HAP-1 (cell line): ENCODE data around the gene HAPLN2.

Experiments
- DNase-seq, 2 experiments: peaks; one replicate each; pipeline ENCODE4 v3.0.0-alpha.2; 2016 to 2020; ENCODE audit warnings: low spot score in 2 of 2
- H3K27me3 ChIP-seq: fragments of 250-450 bp; sonication (Bioruptor Pico); 2 replicates; pipeline ENCODE4 v1.5.1; 2020; ENCODE audit warnings: low read depth, mild to moderate bottlenecking, moderate library complexity
- H3K36me3 ChIP-seq: fragments of 250-450 bp; sonication (Bioruptor Pico); replicated peaks from 2 replicates; pipeline ENCODE4 v1.5.1; 2020; ENCODE audit warnings: mild to moderate bottlenecking
- H3K4me1 ChIP-seq: fragments of 250-450 bp; sonication (Bioruptor Pico); 2 replicates; pipeline ENCODE4 v1.5.1; 2020; ENCODE audit warnings: mild to moderate bottlenecking
- H3K4me3 ChIP-seq: fragments of 250-450 bp; sonication (Bioruptor Pico); 2 replicates; pipeline ENCODE4 v1.5.1; 2020; ENCODE audit warnings: mild to moderate bottlenecking, moderate library complexity
- H3K9me3 ChIP-seq: fragments of 250-450 bp; sonication (Bioruptor Pico); 2 replicates; pipeline ENCODE4 v1.5.1; 2020; ENCODE audit warnings: mild to moderate bottlenecking, moderate library complexity
- in situ Hi-C: fragments of 300-500 bp; cut with MboI; formaldehyde crosslinking; loops from 3 replicates; pipeline ENCODE4 v1.14.3; 2020; ENCODE audit warnings: low sequenced_read_pairs, inconsistent platforms, mixed read lengths

Gene HAPLN2

DNA sequence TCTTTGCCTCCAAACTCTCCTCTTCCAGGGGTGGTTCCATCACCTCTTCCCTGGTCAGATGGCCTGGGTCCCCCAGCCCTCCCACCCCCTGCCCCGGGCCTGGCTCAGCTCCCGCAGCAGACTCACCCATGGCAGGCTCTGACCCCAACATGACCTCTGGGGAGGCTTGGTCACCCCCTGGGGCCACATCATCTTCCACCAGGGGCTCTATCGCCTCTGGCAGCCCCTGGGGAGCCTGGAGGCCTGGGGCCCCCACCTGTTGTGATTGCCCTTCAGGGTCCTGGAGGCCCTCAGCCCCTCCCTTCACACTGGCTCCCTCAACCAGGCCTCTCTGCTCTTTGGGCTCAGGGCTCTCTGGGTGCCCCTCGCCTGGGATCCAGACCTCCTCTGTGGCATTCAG lies 51.6 kb downstream of the HAPLN2 start:
- no peaks in the 10 kb centered on the region for H3K9me3 ChIP-seq
- peaks cover 26% of the 10 kb centered on the region for H3K4me1 ChIP-seq
- in situ Hi-C loops: no loop called here
- H3K4me3 ChIP-seq: no peak overlapping the region
- no peaks in the 10 kb centered on the region for H3K27me3 ChIP-seq
- peaks cover 22% of the 10 kb centered on the region for H3K36me3 ChIP-seq
- no peak for DNase-seq

DNA sequence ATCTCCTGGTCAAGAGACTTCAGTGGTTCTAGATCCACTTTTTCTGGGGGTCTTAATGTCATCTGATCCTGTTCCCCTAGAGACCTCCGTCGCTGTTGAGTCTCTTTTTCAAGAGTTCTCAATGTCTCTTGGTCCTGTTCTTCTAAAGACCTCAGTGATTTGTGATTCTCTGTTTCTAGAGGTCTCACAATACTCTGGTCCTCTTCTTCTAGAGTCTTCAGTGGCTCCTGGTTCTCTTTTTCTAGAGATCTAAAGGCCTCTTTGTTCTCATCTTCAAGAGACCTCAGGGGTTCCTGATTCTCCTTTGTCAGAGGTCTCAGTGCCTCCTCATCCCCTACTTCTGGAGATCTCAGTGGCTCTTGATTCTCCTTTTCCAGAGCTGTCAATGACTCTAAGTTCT lies 52.6 kb downstream of the HAPLN2 start:
- peaks cover 32% of the 10 kb centered on the region for H3K4me1 ChIP-seq
- DNase-seq: no peak
- H3K4me3 ChIP-seq: no peak overlapping the region
- H3K27me3 ChIP-seq: no peaks in the 10 kb centered on the region
- H3K9me3 ChIP-seq: no peaks in the 10 kb centered on the region
- in situ Hi-C loops: no loop called here
- H3K36me3 ChIP-seq: peaks cover 22% of the 10 kb centered on the region

GRCh38 chr1:156673387-156674121 lies 54.3 kb downstream of the HAPLN2 start:
- in situ Hi-C loops: no loop called here
- peaks cover 2% of the 10 kb centered on the region; the same call in 1 of the 2 replicates for H3K27me3 ChIP-seq
- no peaks in the 10 kb centered on the region for H3K9me3 ChIP-seq
- DNase-seq: peak; percentile 96 to 97
- H3K4me3 ChIP-seq: no peak overlapping the region; the same call in 1 of the 2 replicates
- peaks cover 22% of the 10 kb centered on the region for H3K36me3 ChIP-seq
- H3K4me1 ChIP-seq: peaks cover 42% of the 10 kb centered on the region
